Measurements from ENCODE around the gene GXYLT2.

GXYLT2 gene

DNA sequence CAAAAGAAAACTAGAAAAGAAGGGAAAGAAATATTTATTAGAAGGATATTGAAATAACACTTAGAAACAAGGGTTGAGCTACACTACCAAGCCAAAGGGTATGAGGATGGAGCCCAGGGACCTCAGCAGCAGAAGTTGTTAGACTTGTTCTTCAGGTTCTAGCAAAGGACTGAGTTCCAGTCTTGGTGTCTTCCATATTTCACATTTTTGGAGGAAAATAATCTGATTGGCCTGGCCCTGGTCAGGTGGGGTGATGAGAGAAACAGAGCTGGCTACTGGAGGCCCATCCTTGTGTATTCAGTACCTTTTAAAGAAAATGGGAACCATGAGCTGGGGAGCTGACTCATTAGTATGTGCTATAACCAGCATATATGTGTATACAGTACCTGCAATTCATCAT, 137.0 kb downstream of the GXYLT2 start:
- DNase-seq, result no peak

DNA sequence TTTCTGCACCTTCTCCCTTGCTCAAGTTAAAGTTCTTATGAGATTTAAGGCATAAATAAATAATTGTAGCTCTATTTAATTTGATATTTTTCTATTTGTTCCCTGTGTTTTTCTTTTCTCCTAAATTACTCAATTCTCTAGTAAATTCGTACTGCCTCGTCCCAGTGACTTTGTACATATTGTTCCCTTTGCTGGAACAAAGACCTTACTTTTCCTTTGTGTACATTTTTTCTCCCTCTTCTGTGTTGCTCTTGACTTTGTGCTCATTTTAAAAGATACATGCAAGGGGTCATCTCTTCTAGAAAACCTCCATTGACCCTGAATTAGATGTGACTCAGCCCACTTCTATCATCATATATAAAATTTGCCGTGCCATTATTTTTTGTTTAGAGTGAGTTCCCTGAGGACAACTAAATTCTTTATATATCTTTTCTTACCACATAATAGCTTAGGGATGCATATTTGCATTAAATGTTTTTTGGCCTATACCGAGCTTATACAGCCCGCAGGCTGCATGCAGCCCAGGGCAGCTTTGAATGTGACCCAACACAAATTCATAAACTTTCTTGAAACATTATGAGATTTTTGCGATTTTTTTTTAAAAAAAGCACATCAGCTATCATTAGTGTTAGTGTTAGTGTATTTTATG, 138.4 kb downstream of the GXYLT2 start:
- DNase-seq, result no peak

All from activated T-cell treated with anti-CD3 and anti-CD28 coated beads, Interleukin-2, amount 50 U/mL, for 48 hours (primary cell).